Measurements from ENCODE around the gene IL1RAP.
"Not testable (repeated sequence)": the region's sequence is repeated elsewhere in the genome, so short reads cannot be mapped to it uniquely, and the experiment has no call there.

Gene IL1RAP

DNA sequence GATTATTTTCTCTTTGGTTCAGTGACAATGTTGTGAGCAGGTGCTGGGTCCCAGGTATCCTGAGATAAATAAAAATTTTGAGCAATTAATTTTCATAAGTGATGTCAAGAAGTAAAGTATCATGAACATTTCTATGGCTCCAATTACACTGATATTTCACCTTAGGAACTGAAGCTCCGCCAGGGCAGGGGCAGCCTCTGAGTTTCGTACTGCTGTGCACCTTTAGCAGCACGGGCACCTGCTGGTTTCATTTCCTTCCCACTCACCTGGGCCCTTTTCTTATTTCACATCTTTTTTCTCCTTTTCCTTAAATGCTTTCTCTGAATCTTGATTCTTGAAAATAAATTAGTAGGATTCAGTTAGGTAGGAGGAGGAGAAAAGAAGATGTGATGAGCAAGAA is 1.2 kb upstream of the IL1RAP start:
- FAIRE-seq (no peak), DNase-seq (ENCODE audit: low spot score) (no peak)

DNA sequence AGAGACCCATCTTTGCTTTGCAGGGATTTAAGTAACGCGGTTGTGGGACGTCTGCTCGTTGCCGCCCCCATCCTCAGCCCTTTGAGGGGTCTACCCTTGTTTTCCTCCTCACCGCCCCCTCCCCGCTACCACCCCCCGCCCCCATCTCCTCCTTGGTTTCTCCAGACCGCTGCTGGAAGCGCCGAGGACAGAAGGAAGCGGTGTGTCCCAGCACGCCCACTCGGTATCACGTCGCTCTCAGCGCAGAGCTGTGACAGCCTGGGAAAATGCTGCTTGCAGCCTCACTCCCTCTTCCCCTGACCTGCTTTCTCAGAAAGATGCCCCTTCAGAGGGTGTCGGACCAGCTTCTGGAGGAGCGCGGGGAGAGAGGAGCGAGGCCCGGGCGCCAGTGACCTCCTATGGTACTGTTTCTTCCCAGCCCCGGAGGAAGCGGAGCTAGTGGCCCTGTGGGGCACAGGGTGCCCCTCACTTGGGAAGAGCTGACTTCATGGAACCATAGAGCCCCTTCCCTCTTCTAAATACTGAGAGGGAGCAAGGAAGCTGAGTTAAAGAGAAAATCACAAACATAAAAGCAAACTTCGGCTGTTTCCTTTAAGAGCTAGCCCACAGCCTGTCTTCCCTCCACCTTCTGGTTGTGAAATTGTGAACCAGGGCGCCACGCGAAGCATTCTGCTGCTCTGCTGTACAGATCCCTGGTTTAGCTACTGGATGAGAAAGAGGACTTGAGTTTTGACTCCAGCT is 698 bp downstream of the IL1RAP start:
- FAIRE-seq (no peak), DNase-seq (ENCODE audit: low spot score) (no peak)

DNA sequence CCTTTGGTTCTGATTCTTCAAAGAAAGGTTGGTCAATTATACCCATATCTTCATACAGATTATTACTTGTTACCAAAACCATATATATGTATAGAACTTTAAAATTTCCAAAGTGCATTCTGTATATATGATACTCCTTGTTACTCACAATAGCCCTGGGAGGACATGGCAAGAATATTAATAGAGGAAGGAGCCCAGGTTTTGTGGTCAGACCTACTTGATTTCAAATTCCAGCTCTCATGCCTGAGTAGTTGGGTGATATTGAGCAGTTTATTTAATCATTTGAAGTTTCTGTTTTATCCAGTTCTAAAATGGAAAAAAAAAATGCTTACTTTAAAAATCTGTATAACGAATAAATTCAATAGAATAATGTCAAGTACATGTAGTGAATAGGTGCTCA is 2.5 kb downstream of the IL1RAP start:
- DNase-seq (ENCODE audit: low spot score) (no peak), FAIRE-seq (peak; percentile 81)

DNA sequence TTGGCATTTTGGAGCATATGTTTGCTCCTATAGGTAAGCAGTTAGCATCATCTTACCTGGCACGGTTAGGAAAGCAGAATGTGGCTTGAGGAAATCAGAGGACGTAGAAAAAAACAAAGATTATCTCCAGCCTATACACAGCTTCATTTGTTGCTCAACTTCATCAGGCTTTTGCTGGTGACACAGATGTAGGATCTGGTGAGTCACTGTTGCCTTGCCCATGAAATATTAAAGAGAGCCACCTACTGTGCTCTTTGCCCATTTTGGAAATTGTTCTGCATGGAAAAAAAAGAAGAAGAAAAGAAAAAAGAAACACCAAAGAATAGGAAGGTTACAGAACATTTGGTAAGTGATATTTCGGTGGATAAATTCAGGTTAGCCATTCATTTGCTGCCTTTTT is 3.8 kb downstream of the IL1RAP start:
- FAIRE-seq (peak; percentile 67), DNase-seq (ENCODE audit: low spot score) (peak; percentile 21)

DNA sequence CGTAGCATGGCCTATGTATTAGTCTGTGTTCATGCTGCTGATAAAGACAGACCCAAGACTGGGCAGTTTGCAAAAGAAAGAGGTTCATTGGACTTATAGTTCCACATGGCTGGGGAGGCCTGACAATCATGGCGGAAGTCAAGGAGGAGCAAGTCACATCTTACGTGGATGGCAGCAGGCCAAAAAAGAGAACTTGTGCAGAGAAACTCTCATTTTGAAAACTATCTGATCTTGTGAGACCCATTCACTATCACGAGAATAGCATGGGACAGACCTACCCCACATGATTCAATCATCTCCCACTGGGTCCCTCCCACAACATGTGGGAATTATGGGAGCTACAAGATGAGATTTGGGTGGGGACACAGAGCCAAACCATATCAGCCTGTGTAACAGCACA is 4.6 kb downstream of the IL1RAP start:
- not testable (repeated sequence) for FAIRE-seq; DNase-seq (ENCODE audit: low spot score)

DNA sequence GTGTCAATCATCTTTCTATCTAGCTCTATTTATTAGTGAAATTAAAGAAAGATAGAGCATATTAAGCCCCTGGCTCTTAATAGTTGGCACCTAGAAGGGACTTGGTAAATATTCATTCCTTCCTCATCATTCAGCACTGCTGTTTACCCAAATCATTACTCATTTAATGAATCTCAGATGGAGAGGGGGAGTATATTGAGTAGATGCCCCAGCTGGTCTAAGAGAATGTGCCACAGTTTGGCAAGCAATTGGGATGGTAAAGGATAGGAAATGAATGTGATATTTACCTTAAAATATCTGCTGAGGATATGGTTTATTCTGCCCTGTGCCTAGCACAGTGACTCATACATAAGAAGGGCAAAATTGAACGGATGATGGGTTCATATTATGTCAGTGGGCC is 6.0 kb downstream of the IL1RAP start:
- FAIRE-seq (no peak), DNase-seq (ENCODE audit: low spot score) (no peak)

DNA sequence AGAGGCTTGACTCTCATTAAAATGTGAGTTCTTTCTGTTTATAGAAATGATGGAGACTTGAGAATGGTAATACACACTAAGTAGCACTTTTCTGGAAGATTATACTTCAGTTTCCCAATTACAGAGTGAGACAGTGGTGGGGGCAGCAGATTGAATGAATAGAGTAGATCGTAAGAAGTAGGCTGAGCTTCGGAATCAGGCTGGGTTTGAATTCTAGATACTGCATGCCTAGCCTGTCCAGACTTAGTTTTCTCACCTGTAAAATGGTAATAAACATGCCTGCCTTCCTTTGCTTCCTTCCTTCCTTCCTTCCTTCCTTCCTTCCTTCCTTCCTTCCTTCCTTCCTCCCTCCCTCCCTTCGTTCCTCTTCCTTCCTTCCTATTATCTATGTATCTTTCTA is 8.1 kb downstream of the IL1RAP start:
- DNase-seq (ENCODE audit: low spot score) (no peak), FAIRE-seq (no peak)

DNA sequence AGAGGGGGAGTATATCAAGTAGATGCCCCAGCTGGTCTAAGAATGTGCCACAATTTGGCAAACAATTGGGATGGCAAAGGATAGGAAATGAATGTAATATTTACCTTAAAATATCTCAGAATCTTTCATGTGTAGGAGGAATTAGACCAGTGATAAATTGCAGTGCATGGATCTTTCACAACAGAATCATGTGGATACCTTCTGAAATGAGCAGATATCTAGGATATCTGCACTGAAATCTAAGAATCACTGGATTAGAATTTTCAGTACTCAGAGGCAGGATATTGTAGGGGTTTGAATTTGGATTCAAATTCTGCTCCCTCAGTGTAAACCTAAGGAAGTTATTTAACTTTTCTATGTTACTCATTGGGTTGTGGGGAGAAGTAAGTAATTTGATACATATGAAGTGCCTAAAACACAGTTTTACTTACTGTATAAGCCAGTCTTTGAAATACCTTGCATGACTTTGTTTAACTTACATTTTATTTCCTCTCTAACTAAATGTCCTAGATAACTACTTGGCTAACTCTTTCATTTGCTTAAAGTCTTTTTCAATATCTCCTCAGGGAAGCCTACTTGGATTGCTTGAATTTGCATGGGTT is 8.8 kb downstream of the IL1RAP start:
- FAIRE-seq (no peak), DNase-seq (ENCODE audit: low spot score) (no peak)

DNA sequence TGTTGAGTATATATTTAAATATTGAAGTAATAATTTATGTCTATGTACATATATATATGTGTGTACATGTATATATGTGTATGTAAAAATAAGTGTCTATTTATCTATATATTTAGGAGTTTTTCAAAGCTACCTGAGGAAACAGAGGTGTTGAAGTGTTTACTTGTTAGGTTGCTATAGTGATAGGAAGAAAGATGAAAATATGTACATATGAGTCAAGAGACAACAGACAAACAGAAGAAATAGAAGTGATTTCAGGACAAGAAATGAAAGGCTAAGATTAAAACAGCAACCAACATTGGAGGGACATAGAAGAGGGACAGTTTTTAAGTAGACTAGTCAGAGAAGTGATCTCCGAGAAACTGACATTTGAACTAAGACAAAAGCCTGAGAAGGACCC is 11.1 kb downstream of the IL1RAP start:
- DNase-seq (ENCODE audit: low spot score) (no peak), FAIRE-seq (no peak)

DNA sequence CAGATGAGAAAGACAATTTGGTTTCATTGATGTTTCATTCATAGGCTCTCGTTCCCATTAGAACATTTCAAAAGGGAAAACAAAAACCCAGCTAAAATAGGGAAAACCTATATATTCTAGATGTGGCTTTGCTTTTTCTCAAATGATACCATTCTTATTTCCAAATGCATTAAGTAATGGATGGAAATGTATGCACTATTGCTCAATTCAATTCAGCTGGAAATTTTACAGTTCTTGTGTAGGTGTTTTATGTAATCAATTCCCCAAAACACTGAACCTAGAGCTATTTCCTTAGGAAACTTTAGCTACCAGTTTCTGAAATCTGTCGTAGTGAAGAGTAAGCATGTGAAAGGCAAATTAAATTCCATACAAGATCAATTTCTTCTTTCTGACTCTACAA is 11.7 kb downstream of the IL1RAP start:
- no peak for FAIRE-seq
- DNase-seq (ENCODE audit: low spot score): no peak

DNA sequence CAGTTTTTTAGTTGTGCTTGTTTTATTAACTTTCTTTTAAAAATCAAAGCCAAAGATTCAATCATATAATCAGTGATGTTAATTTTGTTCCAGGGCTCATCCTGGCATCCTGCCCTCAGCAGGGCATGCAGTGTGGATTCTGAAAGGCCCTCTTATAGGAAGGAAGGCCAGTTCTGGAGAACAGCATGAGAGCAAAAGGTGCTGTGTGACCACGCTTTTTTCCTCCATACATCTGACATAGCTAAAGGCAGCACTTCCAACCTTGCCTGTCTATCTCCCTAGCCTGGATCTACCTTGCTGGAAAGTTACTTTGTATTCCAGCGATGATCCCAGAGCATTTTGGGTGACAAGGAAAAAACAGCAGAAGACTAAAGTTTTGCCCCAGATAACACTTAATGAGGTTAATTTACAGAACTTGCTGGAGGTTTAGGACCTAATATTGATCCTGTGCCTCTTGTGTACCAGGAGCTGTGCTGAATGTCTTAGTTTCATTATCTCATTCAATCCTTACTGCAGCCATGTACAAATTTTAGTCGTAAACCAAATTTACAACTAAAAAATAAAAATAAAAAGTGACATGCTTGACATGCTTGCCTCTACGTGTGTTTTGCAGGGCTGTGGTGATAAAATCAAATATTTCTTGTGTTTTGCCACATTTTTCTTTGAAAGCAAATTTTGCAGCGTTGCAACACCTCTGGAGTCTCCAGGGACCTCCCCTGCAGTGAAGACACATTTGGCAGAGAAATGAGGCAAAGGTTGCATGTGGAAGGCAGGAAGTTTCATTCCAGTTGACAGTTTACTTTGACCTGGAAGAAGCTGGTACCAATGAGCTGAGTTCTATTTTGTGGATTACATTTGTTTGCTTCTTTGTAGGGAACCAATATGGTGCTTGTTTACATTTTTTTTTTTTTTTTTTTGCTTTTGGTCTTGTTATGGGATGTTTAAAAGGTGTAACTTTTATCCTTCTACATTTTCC is 13.2 kb downstream of the IL1RAP start:
- FAIRE-seq (no peak), DNase-seq (ENCODE audit: low spot score) (no peak)

DNA sequence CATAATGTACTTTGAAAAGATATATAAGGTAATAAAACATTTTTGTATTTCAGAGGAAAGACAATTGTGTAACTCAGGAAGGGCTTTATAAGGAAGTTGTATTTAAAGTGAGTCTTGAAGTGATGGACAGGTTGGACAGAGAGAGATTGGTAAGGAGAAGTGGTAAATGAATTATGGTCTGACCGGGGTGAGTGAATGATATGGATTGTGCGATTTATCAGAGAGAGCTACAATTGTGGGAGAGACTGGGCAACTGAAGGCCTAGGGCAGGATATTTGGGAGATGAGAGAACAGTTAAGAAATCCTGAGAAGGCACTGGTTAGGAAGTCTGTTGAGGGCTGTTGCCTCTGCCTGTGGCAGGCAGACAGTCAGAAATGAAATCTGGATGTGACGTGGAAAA is 14.8 kb downstream of the IL1RAP start:
- FAIRE-seq (no peak), DNase-seq (ENCODE audit: low spot score) (no peak)

DNA sequence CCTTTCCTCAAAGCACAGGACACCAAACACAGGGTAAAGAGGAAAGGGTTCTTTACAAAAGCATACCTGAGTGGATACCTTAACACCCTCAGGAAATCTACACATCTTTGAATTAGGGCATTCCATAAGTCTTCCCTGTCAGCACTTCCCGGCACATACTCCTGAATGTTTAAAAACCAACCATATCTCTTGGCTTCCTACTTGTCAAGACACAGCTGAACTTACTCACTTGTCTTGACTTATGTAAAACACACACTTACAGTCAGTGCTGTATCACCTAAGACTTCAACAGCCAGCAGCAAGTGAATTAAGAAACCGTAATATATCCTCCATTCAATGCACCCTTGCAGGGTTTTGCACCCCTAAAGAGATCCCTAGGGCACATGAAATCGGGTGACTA is 17.5 kb downstream of the IL1RAP start:
- no peak for FAIRE-seq
- DNase-seq (ENCODE audit: low spot score): no peak

DNA sequence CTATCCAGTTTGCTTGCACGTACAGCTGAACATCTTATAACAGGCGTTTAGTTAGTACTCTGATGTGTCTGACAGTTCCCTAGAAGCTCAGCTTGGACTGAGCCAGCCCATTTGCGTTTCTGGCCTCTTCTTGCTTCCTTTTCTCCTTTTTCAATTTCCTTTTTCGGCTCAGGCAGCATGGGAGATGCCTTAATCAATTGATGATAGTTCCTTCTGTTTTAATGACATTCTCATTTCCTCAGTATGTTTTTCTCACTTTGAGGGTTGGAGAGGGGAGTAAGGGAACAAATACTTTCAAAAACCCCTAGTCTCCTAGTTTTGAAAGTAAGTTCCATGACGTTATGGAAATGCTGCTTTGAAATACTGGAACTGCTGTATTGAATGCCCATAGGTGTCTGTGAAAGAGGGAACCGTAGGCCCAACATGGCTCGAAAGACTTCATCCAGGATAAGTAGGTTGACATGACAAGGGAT is 18.9 kb downstream of the IL1RAP start:
- DNase-seq (ENCODE audit: low spot score): no peak

DNA sequence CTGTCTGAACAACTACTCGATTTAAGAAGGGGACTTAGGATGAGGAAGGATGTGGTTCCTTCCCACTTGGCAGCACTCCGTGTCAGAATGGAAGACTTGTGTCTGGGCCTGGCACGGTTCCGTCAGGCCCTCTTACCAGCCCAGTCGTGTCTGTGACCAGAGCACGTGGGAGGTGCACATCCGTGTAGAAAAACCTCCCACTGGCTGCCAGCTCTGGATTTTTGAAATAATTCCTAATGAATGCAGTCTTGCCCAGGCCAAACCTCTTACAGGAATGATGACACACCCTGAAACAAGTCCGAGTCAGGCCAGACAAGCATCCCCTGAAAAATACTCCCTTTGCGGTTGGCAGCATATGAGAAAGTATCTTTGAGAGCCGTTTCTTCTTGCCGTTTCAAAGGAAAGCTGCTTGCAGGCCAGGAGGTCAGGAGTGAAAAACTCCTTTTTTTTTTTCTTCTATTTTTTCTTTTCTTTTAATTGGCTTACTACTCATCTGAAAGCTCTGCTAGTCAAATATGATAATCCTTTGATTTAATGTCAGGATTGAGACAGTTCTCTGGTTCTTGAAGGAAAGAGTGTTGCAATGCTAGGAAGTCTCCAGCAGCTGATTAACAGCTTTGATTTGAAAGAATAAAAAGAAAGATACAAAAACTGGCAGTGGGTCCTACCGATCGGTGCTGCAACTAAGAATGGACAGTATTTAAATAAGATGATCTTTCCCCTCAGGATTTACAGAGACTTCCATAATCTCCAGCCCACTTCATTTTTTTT is 19.8 kb downstream of the IL1RAP start:
- FAIRE-seq (peak; percentile 95), DNase-seq (ENCODE audit: low spot score) (peak; percentile 96)

More for the DNA sequence above, 18.9 kb downstream of the IL1RAP start:
- no peak for FAIRE-seq

DNA sequence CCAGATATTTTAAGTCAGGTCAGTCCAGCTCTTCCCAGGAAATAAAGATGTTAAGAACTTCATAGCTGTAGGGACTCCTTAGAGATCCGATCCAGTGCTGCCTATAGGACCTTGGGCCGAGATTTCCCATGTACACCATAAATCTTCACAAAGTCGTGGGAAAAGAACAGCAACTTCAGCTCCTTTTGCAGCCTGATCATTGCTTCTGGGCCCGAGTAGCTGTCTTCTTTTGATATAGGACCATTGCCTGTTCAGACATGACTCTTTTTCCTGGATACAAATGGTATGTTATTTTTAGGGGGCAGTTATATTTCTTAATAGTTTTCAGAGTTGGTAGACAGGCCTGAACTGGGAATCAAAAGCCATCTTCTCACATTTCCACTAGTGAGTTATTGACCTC is 20.5 kb downstream of the IL1RAP start:
- DNase-seq (ENCODE audit: low spot score): no peak
- FAIRE-seq: no peak

DNA sequence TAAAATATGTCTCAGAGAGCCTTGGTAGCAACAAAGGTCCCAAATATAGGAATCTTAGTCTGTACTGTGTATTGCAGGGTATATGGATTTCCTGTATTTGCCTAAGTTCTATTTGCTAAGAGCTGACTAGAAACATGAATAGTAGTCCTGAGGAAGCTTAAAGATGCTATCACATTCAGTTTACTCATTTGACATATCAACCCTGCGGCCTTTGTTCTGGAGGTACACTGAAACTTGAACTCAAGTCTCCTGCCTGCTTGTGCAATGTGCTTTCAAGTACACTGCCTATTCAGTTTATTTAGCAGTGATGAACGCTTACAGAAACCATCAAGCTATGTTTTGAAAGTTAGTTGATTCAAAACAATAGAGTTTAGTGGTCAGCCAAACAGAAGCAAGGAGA is 21.1 kb downstream of the IL1RAP start:
- no peak for FAIRE-seq
- no peak for DNase-seq (ENCODE audit: low spot score)

DNA sequence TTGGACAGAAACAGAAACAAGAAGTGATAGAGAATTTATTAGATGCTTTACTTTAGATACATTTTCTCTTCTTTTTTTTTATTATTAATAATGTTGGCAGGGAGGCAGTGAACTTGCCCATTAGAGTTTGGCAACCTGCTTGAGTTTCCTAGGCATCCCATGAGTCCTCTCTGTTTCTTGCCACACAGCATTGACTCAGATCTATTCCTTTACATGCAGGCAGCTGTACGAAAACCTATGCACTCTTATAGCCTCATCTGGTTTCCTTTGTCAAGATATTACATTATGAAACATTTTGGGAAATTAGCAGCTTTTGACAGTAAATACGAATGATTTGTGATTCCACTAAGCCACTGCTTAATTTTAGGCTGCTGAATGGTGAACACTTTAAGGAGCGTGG is 23.3 kb downstream of the IL1RAP start:
- FAIRE-seq (no peak), DNase-seq (ENCODE audit: low spot score) (no peak)

DNA sequence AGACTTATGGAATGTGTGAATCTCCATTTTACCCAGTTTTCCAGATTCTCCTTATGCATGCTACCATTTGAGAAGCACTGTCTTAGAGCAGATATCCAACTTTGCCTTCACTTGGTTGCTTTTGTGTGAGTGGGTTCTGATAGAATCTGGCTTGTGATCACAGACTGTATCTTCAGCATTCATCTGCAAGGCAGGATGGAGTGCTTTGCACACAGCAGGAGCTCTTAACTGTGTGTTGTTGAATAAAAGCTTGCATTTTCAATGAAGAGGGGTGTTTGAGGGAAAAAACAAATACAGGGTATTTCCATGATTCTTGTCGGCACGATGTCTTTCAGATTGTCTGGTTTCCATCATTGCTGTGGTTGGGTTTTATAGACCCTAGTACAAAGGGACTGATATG is 24.4 kb downstream of the IL1RAP start:
- no peak for FAIRE-seq
- DNase-seq (ENCODE audit: low spot score): no peak

DNA sequence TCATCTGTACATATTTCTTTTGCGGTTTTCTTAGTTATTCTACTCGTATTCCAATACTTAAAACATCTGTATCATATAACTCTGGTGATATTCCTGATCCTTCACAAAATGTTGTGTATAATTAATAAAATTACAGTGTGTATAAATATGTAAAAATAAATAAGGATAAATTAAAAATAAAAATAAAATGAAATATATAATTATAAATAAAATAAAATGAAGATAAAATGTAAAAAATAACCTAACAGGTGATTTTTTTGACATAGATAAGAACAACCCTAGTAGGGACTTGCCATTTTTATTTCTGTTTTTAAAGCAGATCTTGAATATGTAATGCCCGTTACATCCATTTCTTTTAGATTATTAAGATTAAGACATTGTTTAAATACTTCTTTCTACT is 25.6 kb downstream of the IL1RAP start:
- DNase-seq (ENCODE audit: low spot score): no peak
- peak; percentile 70 for FAIRE-seq

DNA sequence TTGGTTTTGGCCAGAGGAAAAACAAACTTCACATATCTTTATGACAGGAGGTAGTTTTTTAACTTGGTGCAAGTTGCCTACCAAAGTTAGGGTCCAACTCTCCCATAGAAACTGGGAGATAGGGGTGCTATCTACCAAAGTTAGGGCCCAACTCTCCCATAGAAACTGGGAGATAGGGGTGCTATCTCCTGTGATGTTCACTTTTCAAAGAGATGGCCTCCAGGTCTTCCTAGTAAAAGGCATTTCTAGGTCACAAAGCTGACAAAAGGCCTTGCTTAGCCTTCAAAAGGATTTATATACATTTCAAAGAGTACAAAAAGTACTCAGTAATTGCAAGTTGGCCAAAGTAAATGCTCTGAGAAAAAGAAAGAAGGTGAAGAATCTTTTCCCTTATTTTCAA is 27.1 kb downstream of the IL1RAP start:
- FAIRE-seq: no peak
- DNase-seq (ENCODE audit: low spot score): no peak

Data from RCC 7860 (cell line).